ENCODE results near the gene GYS1.

The GYS1 gene

DNA sequence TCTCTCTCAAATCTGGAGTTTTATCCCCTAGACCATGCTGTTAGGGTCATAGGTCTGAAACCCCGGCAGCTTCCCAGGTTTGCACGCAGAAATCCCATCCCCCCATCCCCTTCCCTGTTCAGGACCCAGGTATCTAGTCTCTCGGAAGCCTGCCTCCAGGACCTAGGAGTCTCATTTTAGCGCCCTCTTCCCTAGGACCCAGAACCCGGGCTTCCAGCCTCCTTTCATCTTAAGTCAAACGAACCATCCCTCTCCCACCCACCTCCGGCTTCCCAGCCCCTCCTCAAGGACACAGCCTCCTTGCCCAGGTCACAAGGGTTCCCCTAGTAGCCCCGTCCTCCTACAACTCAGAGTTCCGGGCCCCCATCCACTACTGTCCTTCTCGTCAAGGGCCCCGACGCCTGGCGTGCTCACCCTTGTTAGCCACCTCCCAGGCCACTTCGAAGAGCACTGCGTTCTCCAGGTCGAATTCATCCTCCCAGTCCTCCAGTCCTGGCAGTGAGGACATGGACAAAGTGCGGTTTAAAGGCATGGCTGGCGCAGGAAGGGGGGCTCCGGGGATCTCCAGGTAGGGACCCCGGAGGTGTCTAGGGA lies 431 bp downstream of the GYS1 start:
- FAIRE-seq (no peak), DNase-seq (ENCODE audit: insufficient read length, low spot score) (no peak)
- TF ChIP-seq CTCF (IDR thresholded peaks at IDR 0.05; ENCODE audit: insufficient read depth, missing control alignments) = no peak

GRCh38 chr19:48991873-48992580 lies 1.1 kb downstream of the GYS1 start:
- FAIRE-seq = no peak
- TF ChIP-seq CTCF (IDR thresholded peaks at IDR 0.05; ENCODE audit: insufficient read depth, missing control alignments) = no peak
- DNase-seq (ENCODE audit: insufficient read length, low spot score) = no peak

DNA sequence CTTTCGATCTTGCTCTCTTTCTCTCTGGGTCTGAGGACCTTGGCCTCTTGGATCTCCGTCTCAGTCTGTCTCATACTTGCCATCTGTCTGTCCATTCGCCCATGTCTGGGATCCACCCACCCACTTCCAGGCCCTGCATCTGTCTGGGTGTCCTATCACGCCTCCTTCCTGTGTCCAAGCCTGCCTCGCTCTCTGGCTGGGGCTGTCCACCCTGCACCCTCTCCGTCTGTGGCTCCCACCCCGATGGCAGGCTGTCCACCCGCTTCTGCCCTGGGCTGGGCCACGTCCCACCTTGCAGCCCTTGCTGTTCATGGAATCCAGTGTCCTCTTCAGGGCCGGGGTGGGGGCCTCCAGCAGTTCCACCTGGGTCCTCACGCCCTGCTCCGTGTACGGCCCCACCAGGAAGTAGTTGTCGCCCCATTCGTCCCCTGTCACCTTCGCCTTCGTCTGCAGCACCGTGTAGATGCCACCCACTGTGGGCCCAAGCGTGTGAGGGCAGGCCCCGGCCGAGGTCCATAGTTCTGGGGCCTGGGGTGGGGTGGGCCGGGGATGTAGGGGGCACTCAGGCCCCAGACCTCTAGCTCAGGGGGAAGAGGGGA lies 2.0 kb downstream of the GYS1 start:
- DNase-seq (ENCODE audit: insufficient read length, low spot score) (no peak), FAIRE-seq (no peak)
- TF ChIP-seq CTCF (IDR thresholded peaks at IDR 0.05; ENCODE audit: insufficient read depth, missing control alignments) = no peak

DNA sequence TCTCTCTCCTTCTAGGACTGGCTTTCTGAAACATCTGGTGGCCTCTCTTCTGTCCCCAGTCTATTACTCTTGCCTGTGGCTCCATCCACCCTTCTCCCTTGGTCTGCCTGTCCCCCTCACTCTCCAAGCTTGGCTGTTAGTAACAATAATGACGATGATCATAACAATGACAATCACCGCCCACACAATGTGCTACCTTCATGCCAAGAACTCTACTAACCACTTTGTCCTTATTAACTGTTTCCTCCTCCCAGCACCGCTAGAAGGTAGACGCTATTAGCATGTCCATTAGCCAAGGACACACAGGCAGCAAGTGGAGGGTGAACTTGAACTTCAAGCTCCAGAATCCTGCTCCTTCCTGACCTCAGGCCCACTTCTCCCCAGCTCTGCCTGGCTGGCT lies 2.7 kb downstream of the GYS1 start:
- no peak for TF ChIP-seq CTCF (IDR thresholded peaks at IDR 0.05; ENCODE audit: insufficient read depth, missing control alignments)
- DNase-seq (ENCODE audit: insufficient read length, low spot score) = no peak
- FAIRE-seq = no peak

DNA sequence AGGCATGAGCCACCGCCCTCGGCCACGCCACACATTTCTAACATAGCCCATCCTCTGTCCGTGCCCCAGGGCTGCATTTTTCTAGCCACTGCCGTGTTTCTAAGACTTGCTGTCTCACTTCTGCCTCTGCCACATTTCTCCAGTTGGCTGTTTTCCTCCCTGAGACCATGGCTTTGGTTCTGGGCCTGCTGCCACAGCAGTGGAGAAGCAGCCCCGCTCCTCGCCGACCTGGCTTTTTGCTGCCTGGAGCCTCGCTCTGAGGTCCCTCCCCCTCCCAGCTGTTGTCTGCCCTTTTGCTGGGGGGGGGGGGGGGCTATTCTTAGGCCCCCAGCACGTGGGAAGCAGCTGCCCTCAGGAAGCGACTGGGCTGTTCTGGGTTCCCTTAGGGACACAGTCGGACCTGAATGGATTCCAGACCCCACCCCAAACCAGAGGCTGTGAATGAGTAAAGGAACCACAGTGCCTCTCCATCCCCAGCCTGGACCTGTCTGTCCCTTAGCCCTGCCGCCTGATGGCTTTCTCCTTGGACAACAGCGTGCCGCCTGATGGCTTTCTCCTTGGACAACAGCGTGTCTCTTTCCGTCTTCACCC lies 3.3 kb downstream of the GYS1 start:
- no peak for FAIRE-seq

GRCh38 chr19:48988860-48989259 lies 4.2 kb downstream of the GYS1 start:
- no peak for TF ChIP-seq CTCF (IDR thresholded peaks at IDR 0.05; ENCODE audit: insufficient read depth, missing control alignments)
- DNase-seq (ENCODE audit: insufficient read length, low spot score) (no peak), FAIRE-seq (no peak)

More for the DNA sequence above, 3.3 kb downstream of the GYS1 start:
- DNase-seq (ENCODE audit: insufficient read length, low spot score) = no peak
- TF ChIP-seq CTCF (IDR thresholded peaks at IDR 0.05; ENCODE audit: insufficient read depth, missing control alignments) = no peak
